Measurements from ENCODE around the gene GOLGA6B. TPM values are rescaled to one million over a fixed set of nuclear protein-coding genes. Genes with fewer than 3 reads are reported as not detected.
"Not testable (repeated sequence)": the region's sequence is repeated elsewhere in the genome, so short reads cannot be mapped to it uniquely, and the experiment has no call there.

Gene GOLGA6B
- total RNA-seq, 1 experiment from 2014 or later: 0.22 TPM

DNA sequence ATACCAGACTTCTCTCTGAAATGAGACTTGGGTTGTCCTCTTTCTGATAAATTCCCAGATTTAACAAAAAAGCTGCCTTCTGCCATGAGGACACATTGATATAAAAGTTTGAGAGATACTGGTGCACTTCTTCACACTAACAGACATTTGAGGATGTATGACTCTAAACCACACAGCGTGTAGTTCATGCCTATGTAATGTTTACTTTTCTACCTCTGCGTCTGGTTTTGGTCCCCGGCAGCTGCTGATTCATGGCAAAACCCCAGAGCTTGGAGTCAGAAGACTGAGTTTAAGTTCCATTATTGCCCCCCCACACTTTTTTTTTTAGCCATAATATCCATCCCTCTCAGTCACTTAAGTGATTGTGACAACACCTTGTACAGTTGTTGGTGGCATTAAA lies 1.5 kb downstream of the GOLGA6B start:
- H3K27me3 ChIP-seq (ENCODE audit: insufficient read depth, low read depth); H4K20me1 ChIP-seq (ENCODE audit: insufficient read depth); H3K4me3 ChIP-seq; BruUV-seq (replicated peaks); H3K9me3 ChIP-seq (ENCODE audit: insufficient read depth, low read depth); H3K4me2 ChIP-seq; POLR2A ChIA-PET (ENCODE audit: unreplicated experiment); H3K27ac ChIP-seq; H3K79me2 ChIP-seq (ENCODE audit: low read depth); intact Hi-C loops (cut with micrococcal nuclease; ENCODE audit: unreplicated experiment); H3F3A ChIP-seq (ENCODE audit: insufficient read depth, low read depth); H3K4me1 ChIP-seq (replicated peaks; ENCODE audit: insufficient read depth); H3K9me2 ChIP-seq (ENCODE audit: insufficient read depth); CTCF ChIA-PET; DNase-seq; H2AFZ ChIP-seq; H3K36me3 ChIP-seq (ENCODE audit: low read depth): not testable (repeated sequence)

- H3K4me2 ChIP-seq; H3K27me3 ChIP-seq (ENCODE audit: insufficient read depth, low read depth); DNase-seq; H3K27ac ChIP-seq; intact Hi-C loops (cut with micrococcal nuclease; ENCODE audit: unreplicated experiment); H2AFZ ChIP-seq; H3K4me3 ChIP-seq; H3K4me1 ChIP-seq (replicated peaks; ENCODE audit: insufficient read depth); H4K20me1 ChIP-seq (ENCODE audit: insufficient read depth); BruUV-seq (replicated peaks); H3F3A ChIP-seq (ENCODE audit: insufficient read depth, low read depth); POLR2A ChIA-PET (ENCODE audit: unreplicated experiment); H3K9me3 ChIP-seq (ENCODE audit: insufficient read depth, low read depth); H3K79me2 ChIP-seq (ENCODE audit: low read depth); H3K36me3 ChIP-seq (ENCODE audit: low read depth); H3K9me2 ChIP-seq (ENCODE audit: insufficient read depth); CTCF ChIA-PET: not testable (repeated sequence)
Measured at GRCh38 chr15:72661081-72661480, 6.6 kb downstream of the GOLGA6B start.

DNA sequence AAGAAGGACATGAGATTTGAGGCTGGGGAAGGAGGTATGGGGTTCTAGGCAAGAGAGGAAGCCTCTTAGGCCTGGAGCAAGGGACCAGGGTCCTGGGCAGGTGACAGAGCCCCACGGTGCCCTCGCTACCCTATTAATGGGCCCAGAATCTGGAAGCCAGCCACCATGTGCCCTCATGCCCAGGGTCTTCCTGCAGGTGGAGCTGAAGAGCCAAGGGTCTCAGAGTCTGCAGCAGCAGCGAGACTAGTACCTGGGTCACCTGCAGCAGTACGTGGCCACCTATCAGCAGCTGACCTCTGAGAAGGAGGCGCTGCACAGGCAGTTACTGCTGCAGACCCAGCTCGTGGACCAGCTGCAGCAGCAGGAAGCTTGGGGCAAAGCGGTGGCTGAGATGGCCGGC lies 9.4 kb downstream of the GOLGA6B start:
- H2AFZ ChIP-seq; H3K9me2 ChIP-seq (ENCODE audit: insufficient read depth); H3F3A ChIP-seq (ENCODE audit: insufficient read depth, low read depth); H3K79me2 ChIP-seq (ENCODE audit: low read depth); DNase-seq; H3K4me1 ChIP-seq (replicated peaks; ENCODE audit: insufficient read depth); H3K4me2 ChIP-seq; BruUV-seq (replicated peaks); H4K20me1 ChIP-seq (ENCODE audit: insufficient read depth); H3K27me3 ChIP-seq (ENCODE audit: insufficient read depth, low read depth); H3K4me3 ChIP-seq; H3K36me3 ChIP-seq (ENCODE audit: low read depth); H3K9me3 ChIP-seq (ENCODE audit: insufficient read depth, low read depth); H3K27ac ChIP-seq; intact Hi-C loops (cut with micrococcal nuclease; ENCODE audit: unreplicated experiment); CTCF ChIA-PET; POLR2A ChIA-PET (ENCODE audit: unreplicated experiment): not testable (repeated sequence)

DNA sequence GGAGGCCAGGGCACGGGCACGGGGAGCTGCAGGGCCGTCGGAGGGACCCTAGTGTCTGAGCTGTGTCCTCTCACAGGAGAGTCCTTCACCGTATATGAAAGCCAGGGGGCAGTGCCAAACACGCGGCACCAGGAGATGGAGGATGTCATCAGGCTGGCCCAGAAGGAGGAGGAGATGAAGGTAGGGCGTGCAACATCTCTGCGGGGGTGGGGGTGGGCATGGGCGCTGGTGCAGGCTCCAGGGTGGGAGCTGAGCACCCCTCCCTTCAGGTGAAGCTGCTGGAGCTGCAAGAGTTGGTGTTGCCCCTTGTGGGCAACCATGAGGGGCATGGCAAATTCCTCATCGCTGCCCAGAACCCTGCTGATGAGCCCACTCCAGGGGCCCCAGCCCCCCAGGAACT lies 11.2 kb downstream of the GOLGA6B start:
- H3K4me2 ChIP-seq; H2AFZ ChIP-seq; H3K4me3 ChIP-seq; H3K79me2 ChIP-seq (ENCODE audit: low read depth); H3K27ac ChIP-seq; intact Hi-C loops (cut with micrococcal nuclease; ENCODE audit: unreplicated experiment); H3K9me3 ChIP-seq (ENCODE audit: insufficient read depth, low read depth); BruUV-seq (replicated peaks); H3K4me1 ChIP-seq (replicated peaks; ENCODE audit: insufficient read depth); H3F3A ChIP-seq (ENCODE audit: insufficient read depth, low read depth); DNase-seq; H3K36me3 ChIP-seq (ENCODE audit: low read depth); H3K9me2 ChIP-seq (ENCODE audit: insufficient read depth); CTCF ChIA-PET; POLR2A ChIA-PET (ENCODE audit: unreplicated experiment); H4K20me1 ChIP-seq (ENCODE audit: insufficient read depth); H3K27me3 ChIP-seq (ENCODE audit: insufficient read depth, low read depth): not testable (repeated sequence)

DNA sequence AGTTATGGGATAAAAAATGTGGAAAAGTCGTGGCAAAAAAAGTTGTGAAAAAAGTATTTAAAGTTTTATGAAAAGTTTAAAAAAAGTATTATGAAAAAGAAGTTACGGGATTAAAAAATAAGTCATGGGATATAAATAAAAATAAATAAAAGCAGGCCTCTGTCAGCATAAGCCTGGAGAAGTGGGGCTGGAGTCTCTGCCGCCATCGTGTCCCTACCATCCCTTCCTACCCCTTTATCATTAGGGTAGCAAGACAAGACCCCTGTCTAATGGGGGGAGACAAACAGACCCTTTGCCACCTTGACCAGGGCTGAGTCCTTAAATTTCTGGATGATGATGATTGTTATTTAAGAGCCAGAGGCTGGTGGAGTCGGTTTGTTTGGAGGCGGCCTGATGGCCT lies 15.3 kb downstream of the GOLGA6B start:
- H3K27me3 ChIP-seq (ENCODE audit: insufficient read depth, low read depth); DNase-seq; H3K9me3 ChIP-seq (ENCODE audit: insufficient read depth, low read depth); H3K4me1 ChIP-seq (replicated peaks; ENCODE audit: insufficient read depth); H3K27ac ChIP-seq; H3K79me2 ChIP-seq (ENCODE audit: low read depth); H3K4me3 ChIP-seq; H4K20me1 ChIP-seq (ENCODE audit: insufficient read depth); POLR2A ChIA-PET (ENCODE audit: unreplicated experiment); H3F3A ChIP-seq (ENCODE audit: insufficient read depth, low read depth); BruUV-seq (replicated peaks); H3K4me2 ChIP-seq; CTCF ChIA-PET; H3K36me3 ChIP-seq (ENCODE audit: low read depth); H3K9me2 ChIP-seq (ENCODE audit: insufficient read depth); H2AFZ ChIP-seq: not testable (repeated sequence)
- intact Hi-C loops (cut with micrococcal nuclease; ENCODE audit: unreplicated experiment): loop anchor here (10.0 kb wide), 1 partner anchor 65 kb away; no protein-coding TSS in a partner anchor

All from PC-9 (cell line).